DND-41 (cell line): ENCODE results near the gene HYAL4.
A peak's percentile ranks its signal among the peaks of the same experiment; 100 is the strongest.

Experiments used
- ATAC-seq: fragments of 200-7000 bp; cut with Tn5 transposase; 3 replicates; pipeline ENCODE4 v1.9.1; 2021; ENCODE audit warnings: low read depth; ENCODE audit not compliant: insufficient read depth
- DNase-seq: peaks from one replicate; pipeline ENCODE4 v3.0.0-alpha.2; 2020
- H2AFZ ChIP-seq: 2 replicates; pipeline ENCODE4 v1.6.0; 2012; ENCODE audit warnings: low read depth, low read length
- H3K27ac ChIP-seq: 2 replicates; pipeline ENCODE4 v1.5.1; 2012; ENCODE audit warnings: low read length, inconsistent platforms
- H3K27me3 ChIP-seq: fragments of 200-600 bp; sonication (generic); 2 replicates; pipeline ENCODE4 v1.6.0; 2012; ENCODE audit warnings: low read length, mild to moderate bottlenecking, inconsistent platforms; ENCODE audit not compliant: insufficient read depth, poor library complexity
- H3K36me3 ChIP-seq: 2 replicates; pipeline ENCODE4 v1.5.1; 2012; ENCODE audit warnings: low read length, inconsistent platforms; ENCODE audit not compliant: insufficient read depth
- H3K4me1 ChIP-seq: 2 replicates; pipeline ENCODE4 v1.5.1; 2012; ENCODE audit warnings: mild to moderate bottlenecking, low read length; ENCODE audit not compliant: insufficient read depth
- H3K4me2 ChIP-seq: 2 replicates; pipeline ENCODE4 v1.6.0; 2012; ENCODE audit warnings: mild to moderate bottlenecking, moderate library complexity, low read length, inconsistent platforms; ENCODE audit not compliant: insufficient read depth
- H3K4me3 ChIP-seq, 2 experiments: fragments of 200-600 bp in 1 of 2; shearing (Covaris generic) in 1 of 2; 2 replicates each; pipeline ENCODE4 v1.5.1; 2012 to 2016; ENCODE audit warnings: inconsistent platforms in 2 of 2, low read length in 2 of 2, mild to moderate bottlenecking in 2 of 2, low read depth in 1 of 2, moderate library complexity in 1 of 2
- H3K79me2 ChIP-seq: 2 replicates; pipeline ENCODE4 v1.6.0; 2012; ENCODE audit warnings: low read length, inconsistent platforms; ENCODE audit not compliant: insufficient read depth
- H3K9ac ChIP-seq: 2 replicates; pipeline ENCODE4 v1.6.0; 2012; ENCODE audit warnings: low read depth, mild to moderate bottlenecking, inconsistent platforms, low read length, moderate library complexity
- H3K9me3 ChIP-seq: 2 replicates; pipeline ENCODE4 v1.5.1; 2012; ENCODE audit warnings: low read length, moderate library complexity, mild to moderate bottlenecking, inconsistent platforms; ENCODE audit not compliant: insufficient read depth, severe bottlenecking
- H4K20me1 ChIP-seq: 2 replicates; pipeline ENCODE4 v1.6.0; 2012; ENCODE audit warnings: low read length; ENCODE audit not compliant: insufficient read depth
- EZH2 ChIP-seq: IDR thresholded peaks from 3 replicates; pipeline ENCODE4 v1.6.1; 2012; ENCODE audit warnings: borderline replicate concordance, low read depth, mild to moderate bottlenecking, moderate library complexity, low read length, inconsistent platforms; ENCODE audit not compliant: severe bottlenecking
- TF ChIP-seq, protein P1 (sequence below): IDR thresholded peaks from 2 replicates; pipeline ENCODE4 v1.5.1; 2012; ENCODE audit warnings: borderline replicate concordance, low read length, moderate library complexity, mild to moderate bottlenecking; ENCODE audit not compliant: poor library complexity, severe bottlenecking; ENCODE audit errors: extremely low read depth

HYAL4 gene

GRCh38 chr7:123871998-123872867 is 27.3 kb downstream of the HYAL4 start:
- Histone ChIP-seq H3K4me1 (no peaks in the 10 kb centered on the region), H3K27me3 (peaks cover 3% of the 10 kb centered on the region), H4K20me1 (no peaks in the 10 kb centered on the region), H3K4me2 (no peak overlapping the region), H3K4me3 (no peak overlapping the region), H3K36me3 (no peaks in the 10 kb centered on the region), H2AFZ (no peak overlapping the region), H3K79me2 (no peaks in the 10 kb centered on the region), H3K9me3 (no peaks in the 10 kb centered on the region), H3K9ac (no peak overlapping the region), H3K27ac (no peak overlapping the region)
- peak; percentile 46 for DNase-seq
- ATAC-seq, result peak; percentile 87
- TF ChIP-seq EZH2, result no peak
- TF ChIP-seq, protein P1, sequence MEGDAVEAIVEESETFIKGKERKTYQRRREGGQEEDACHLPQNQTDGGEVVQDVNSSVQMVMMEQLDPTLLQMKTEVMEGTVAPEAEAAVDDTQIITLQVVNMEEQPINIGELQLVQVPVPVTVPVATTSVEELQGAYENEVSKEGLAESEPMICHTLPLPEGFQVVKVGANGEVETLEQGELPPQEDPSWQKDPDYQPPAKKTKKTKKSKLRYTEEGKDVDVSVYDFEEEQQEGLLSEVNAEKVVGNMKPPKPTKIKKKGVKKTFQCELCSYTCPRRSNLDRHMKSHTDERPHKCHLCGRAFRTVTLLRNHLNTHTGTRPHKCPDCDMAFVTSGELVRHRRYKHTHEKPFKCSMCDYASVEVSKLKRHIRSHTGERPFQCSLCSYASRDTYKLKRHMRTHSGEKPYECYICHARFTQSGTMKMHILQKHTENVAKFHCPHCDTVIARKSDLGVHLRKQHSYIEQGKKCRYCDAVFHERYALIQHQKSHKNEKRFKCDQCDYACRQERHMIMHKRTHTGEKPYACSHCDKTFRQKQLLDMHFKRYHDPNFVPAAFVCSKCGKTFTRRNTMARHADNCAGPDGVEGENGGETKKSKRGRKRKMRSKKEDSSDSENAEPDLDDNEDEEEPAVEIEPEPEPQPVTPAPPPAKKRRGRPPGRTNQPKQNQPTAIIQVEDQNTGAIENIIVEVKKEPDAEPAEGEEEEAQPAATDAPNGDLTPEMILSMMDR, result peak; percentile 71

- no peak overlapping the region for H2AFZ ChIP-seq
- H3K4me1 ChIP-seq, result no peaks in the 10 kb centered on the region
Measured at GRCh38 chr7:123872908-123873307, 27.9 kb downstream of the HYAL4 start.

DNA sequence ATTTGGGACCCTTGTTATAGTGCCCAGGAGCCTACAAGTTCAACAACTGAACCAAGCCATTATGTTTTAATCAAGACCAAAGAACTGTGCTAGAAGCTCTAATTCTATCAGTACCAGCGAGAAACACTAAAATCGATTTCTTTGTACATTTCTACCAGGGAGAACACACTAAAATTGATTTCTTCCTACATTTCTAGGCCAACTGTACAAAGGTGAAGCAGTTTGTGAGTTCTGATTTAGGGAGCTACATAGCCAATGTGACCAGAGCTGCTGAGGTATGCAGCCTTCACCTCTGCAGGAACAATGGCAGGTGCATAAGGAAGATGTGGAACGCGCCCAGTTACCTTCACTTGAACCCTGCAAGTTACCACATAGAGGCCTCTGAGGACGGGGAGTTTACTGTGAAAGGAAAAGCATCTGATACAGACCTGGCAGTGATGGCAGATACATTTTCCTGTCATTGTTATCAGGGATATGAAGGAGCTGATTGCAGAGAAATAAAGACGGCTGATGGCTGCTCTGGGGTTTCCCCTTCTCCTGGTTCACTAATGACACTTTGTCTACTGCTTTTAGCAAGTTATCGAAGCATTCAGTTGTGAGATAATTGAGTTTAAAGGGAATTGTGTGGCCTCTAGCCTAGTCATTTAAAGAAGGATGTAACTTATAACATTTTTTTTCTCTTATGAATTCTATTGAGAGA is 31.7 kb downstream of the HYAL4 start:
- Histone ChIP-seq H3K4me3 (no peak overlapping the region), H2AFZ (no peak overlapping the region), H3K27ac (no peak overlapping the region), H3K27me3 (peaks cover 3% of the 10 kb centered on the region), H3K9me3 (no peaks in the 10 kb centered on the region), H3K4me1 (no peaks in the 10 kb centered on the region), H3K36me3 (no peaks in the 10 kb centered on the region), H3K4me2 (no peak overlapping the region), H3K79me2 (no peaks in the 10 kb centered on the region), H3K9ac (no peak overlapping the region), H4K20me1 (no peaks in the 10 kb centered on the region)
- no peak for TF ChIP-seq EZH2
- no peak for ATAC-seq
- no peak for DNase-seq

More at GRCh38 chr7:123872908-123873307, 27.9 kb downstream of the HYAL4 start:
- ATAC-seq (no peak), DNase-seq (no peak)
- Histone ChIP-seq H3K36me3 (no peaks in the 10 kb centered on the region), H3K9me3 (no peaks in the 10 kb centered on the region), H3K9ac (no peak overlapping the region), H3K27me3 (peaks cover 3% of the 10 kb centered on the region), H3K4me2 (no peak overlapping the region), H4K20me1 (no peaks in the 10 kb centered on the region), H3K4me3 (no peak overlapping the region), H3K79me2 (no peaks in the 10 kb centered on the region), H3K27ac (no peak overlapping the region)
- TF ChIP-seq EZH2, result no peak
- TF ChIP-seq, protein P1, result no peak

DNA sequence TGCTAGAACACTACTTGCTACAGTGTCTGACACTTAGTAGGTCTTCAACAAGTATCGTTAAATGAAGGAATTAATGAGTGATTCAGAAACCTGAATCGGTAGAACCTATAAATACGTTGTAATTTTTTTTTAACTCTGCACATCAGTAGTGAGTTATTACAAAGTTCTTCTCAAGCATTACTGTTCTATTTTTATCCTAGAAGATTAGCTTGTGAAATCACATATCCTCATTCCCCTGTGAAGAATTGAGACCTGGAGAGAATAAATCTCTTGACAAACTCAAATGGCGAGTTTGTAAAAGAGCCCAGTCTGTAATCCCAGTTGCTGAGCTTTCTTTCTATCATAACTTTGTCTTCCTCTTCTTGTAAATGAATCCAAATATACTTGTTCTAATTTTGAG is 34.7 kb downstream of the HYAL4 start:
- Histone ChIP-seq H3K36me3 (no peaks in the 10 kb centered on the region), H3K79me2 (no peaks in the 10 kb centered on the region), H3K4me2 (no peak overlapping the region), H2AFZ (no peak overlapping the region), H3K9ac (no peak overlapping the region), H3K4me3 (no peak overlapping the region), H3K4me1 (no peaks in the 10 kb centered on the region), H3K27ac (no peak overlapping the region), H4K20me1 (no peaks in the 10 kb centered on the region), H3K27me3 (no peaks in the 10 kb centered on the region), H3K9me3 (no peaks in the 10 kb centered on the region)
- no peak for ATAC-seq
- TF ChIP-seq, protein P1, result no peak
- no peak for TF ChIP-seq EZH2
- DNase-seq, result no peak
